Stimulated activated CD4-positive, alpha-beta T cell treated with anti-CD3 and anti-CD28 coated beads, Interleukin-12 subunit alpha, Interleukin-12 subunit beta, amount 100 ng/mL, for 48 hours (primary cell): ENCODE measurements around the gene RRBP1.

ENCODE experiments used
- DNase-seq, 3 donors: peaks; one replicate each; pipeline ENCODE4 v3.0.0-alpha.2; 2020; ENCODE audit warnings: low read depth in 2 of 3, low spot score in 1 of 3

The RRBP1 gene

DNA sequence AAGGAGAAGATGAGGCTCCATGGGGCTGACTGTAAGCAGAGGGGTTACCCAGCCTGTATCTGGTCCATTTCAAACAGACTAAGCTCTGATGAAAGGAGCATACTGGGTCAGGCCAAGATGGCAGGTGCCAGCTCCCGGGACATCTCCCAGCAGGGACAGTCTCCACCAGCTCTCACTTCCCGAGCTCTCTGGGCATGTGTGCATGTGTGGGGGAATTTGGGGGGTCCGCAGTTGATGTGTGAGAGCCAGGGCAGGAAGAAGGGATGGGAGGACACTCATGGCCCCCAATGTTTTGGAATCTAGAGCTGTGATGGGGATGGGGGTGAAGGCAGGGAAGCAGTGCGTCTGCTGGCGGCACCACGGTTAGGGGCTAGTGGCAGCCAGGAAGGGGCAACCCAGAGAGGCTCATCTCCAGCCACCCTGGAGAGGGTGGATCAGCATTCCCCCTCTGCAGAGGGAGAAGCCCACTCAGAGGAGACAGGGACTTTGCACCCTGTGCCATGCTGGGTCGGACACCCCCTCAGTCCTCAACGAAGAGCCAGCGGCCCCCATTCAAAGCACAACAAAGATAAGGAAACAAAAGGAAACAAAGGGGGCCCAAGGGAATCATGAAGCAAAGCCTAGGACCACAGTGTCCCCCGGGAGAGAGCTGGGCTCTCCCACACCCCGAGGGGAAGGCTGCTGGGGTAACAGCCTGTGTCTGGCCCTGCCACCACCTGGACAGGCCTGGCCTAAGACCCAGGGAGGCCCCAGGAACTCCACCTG is 59.8 kb downstream of the RRBP1 start:
- no peak for DNase-seq

DNA sequence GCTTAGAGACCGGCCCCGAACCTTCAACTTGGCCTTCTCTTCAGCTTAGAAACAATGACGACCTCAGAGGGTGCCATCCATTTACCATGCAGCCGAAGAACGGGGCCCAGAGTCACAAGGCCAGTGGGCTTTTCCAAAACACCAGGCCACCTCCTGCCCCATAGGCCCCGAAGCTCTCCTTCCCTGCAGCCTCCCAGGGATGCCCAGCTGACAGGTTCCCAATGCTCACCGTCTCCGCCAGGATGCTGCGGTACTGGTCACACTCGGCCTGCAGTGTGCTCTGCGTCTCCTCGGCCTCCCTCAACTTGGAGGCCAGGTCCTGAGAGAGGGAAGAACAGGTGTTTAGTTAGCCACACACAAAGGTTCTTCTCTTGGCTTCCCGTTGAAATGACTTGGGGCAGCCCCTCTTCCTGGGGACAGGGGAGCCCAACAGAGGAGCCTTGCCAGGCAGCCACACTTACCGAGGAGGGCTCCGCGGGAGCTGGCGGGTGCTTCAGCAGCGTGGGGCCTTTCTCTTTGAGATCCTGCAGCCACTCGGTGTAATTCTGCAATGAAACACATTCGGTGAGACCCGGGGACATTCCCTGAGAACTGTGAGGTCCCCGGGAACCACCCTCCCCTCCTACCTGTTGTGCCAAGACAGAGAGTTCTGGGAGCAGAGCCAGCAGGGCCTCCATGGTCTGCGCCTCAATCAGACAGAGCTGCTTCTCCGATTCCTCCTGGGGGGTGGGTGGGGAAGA is 60.6 kb downstream of the RRBP1 start:
- DNase-seq, result no peak

DNA sequence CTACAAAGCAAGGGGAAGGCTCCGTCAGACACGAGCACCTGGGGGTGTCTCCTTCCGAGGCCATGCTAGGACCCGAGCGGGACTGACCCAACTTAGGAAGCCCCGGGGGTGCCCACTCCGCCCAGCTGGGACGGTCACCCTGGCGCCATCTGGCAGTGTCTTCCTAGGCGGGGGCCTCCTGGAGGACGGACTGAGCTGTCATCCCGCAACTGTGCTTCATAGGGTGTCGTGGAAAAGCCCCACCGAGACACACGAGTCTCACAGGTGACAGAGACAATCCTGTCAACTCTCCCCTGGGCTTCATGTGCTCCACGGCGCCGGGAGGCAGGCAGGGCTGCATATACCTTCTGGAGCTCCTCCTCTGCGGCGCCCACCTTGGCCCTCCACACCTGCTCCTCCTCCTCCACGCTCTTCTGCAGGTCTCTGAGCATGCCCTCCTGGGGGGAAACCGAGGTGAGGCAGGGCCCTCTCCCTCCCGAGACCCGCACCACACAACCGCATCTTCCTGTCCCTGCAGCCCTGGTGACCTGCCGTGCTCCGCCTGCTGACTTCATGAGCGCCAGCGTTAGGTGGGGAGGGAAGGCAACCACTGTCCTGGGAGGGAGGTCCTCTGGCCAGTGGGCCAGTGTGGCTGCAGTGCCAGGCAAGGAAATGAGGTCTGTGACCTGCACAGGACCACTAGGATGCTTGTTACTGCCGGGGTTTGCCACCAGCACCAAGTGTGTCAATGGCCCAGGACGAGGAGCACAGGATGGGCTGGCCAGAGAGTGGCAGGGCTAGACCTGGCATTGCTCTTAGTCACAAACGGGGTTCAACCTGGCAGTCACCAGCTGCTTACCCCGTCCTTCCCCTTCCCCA is 61.4 kb downstream of the RRBP1 start:
- no peak for DNase-seq

DNA sequence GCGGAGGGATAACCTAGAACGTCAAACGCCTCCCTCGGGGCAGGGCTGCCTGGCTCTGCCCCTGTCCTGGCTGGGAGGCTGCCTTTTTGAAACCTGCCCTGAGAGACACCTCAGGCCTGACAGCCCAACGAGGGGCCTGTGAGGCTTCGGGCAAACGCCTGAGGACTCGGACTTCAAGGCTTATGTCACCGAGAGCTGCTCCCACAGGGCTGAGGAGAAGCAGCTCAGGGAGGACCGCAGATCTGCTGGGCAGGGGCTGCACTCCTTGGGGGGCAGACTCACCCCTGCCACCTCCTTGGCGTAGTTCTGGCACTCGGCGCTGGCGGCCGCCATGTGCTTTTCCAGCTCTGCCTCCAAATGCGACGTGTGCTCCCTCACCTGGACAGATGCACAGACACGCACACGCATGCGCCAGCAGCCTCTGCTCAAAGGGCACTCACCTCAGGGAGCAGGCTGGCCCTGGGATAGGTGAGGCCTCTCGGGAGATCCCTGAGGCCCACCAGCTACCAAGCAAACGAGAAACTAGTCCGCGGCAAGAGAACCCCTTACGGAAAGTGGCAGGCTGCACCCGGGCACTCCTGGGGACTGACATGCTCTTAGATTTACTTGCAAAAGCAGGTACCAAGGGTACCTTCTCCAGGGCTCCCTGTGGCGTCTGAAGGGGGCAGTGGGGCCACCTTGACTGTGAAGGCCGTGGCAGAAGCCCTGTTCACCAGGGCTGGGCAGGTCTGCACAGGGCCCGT is 62.5 kb downstream of the RRBP1 start:
- DNase-seq, result no peak

DNA sequence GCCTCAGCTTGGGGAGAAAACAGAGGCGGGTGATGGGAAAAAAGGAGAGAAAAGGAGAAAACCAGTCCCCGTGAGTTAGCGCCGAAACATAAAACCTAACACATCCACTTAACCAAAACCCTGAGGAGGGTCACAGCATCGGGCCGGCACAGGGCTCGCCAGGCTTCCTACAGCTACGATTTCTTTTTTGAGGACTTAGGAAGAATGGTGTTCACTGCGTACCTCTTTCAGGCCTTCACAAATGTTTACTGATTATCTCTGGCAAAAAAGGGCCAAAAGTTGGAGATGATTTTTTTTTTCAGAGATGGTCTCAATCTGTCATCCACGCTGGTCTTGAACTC is 63.4 kb downstream of the RRBP1 start:
- no peak for DNase-seq

DNA sequence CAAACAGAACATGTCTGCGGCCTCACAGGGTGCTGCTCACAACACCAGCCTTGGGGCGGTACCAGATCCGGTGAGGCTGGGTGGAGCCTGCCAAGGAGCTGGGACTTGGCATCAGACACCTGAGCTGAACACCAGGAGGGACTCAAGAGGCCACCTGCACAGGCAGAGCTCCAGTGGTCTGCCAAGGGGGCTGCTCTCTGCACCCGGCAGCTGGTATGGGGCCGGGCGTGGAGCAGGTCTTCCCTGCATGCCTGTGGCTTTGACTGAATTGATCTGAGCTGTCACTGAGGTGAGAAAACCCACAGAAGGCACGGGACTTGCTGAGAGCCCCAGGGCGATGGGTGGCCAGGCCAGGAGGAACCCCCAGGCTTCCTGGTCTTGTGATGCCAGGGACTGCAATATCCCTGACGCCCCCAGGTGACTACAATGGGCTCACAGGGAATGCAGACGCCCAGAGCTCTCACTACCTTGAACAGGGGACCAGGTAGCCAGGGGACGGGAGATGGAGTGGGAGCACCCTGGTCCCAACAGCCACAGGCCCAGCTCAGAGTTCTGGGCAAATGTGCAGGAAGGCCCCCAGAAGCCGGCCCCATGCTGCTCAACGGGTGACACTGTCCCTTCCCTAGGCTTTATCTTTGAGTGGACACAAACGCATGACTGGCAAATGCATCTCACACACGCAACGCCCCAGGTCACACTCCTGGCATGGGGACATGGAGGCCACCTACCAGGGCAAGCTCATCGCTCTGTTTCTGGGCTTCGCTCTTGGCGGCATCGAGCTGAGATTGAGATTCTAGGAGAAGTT is 64.0 kb downstream of the RRBP1 start:
- DNase-seq, result no peak

DNA sequence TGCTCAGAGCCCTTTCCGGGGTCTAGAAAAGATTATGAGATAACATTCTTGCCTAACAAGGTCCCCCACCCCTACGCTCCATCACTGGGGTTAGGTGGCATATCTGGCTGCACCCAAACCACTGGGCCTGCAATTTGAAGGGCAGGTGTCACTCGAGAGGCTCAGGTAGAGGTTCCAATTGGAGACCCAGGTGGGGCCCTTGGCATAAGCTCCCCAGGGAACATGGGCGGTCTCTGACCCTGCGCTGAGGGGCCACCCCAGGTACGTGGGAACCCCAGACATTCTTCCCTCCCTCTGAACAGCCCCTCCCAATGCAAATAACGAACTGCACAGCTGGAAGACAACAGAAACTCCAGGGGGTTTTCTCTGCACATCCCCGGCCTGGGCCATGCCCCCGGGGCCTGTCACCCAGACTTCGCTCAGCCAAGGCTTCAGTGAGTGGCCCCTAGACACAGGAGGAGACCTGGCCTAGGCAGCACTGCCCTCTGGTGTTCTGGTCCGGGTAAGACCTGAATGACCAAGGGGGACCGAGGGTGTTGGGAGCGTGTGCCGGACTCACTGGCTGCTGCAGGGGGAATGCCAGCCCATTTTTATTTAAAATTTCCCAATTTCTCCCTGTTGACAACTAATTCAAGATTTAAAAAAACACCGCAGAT is 64.7 kb downstream of the RRBP1 start:
- peak in 1 of 3 donors; percentile 35 for DNase-seq

DNA sequence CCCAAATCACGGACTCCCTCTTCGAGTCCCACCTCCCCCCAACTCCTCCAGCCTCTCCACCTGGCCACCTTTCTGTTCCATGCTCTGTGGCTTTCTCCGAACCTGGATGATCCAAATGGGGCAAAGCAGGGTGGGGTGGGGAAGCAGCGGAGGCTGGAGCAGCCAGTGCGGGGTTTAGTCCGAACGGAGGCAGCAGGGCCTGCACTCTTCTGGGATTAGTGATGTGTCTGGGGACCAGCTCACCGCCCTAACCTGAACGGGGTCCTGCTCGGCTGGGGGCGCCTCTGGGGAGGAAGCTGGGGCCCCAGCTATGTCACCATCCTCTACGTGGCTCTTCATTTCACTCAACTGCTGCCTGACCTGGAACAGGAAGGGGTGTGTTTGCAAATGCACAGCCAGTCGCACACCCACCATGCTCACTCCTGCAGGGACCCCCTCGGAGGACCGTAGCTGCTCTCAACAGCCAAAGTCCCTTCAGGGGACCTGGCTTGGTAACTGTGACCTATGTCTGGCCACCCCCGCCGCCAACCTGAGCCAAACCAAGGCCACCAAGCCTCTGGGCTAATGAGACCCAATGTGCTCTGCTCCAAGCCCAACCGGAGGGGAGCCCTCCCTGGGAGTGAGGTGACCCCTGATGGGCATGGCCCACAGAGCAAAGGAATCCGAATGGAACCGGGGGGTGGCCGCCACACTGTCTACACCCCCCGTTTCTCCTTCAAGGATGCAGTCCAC is 65.4 kb downstream of the RRBP1 start:
- no peak for DNase-seq

DNA sequence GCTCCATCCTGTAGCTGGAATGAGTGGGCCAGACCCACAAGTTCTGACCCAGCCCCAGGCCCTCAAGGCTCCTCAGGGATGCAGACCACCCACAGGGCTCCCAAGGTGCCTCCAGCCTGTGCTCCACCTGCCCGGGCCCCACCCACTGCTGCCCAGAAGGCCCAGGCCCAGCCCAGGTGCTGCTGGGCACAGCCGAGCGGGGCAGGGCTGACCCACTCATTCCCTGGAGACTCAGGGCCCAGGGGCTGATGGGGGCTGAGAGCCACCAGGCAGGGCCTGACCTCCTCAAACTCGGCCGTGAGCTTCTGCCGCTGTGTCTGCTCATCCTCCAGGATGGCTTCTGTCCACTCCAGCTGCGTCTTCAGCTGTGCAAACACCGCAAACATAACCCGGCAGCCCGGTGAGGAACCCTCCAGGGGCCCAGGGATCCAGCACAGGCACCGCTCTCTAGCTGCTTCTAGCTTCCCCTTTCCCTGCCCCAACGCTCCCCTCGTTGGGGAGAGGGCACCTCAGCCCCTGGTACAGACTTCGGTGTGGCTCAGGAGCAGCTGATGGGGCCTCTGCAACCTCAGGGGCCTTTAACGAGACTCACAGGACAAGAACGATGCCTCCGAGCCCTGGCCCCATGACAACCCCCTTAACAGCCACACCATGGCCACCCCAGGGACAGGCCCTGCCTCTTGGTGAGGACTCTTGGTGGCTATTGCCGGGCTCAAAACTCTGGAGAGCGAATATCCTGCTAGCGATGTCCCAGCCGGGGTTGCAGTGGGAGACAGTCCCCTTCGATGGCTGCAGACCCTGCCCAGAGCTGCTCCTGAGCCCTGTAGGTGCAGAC is 66.2 kb downstream of the RRBP1 start:
- DNase-seq, result no peak

DNA sequence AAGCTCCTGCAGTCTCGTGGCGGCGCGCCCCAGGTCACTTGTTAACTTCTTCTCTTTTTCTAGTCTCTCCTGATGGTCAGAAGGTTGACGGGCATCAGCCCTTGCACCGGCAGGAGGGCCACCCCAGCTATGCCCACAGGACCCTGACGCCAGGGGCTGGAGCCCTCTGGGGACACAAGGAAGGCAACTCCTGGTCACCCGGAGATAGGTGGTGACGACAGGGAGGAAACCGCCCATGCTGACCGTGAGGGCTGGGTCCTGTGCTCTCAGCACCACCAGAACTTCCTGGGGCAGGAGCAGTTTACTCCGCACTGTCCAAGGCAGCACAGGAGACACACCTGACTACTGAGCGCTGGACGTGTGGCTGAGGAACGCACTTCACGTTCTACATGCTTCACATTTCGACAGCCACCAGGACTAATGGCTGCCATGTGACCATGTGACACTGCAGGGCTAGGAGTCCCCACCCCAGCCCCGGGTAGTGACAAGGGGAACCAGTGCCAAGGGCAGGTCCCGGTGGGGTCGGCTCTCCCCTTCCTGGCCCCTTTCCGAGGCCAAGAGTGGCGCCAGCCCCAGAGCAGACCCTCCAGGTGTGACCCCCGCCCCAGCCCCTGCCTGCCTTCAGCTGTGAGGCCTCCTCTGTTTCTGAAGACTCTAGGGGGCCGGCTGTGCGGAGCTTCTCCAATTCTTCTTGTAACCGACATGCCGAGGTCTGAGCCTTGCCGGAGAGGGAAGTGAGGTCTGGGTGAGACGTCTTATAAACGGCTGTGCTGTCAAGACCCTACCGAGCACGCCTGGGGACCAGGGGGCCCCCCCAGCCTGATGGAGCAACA is 67.0 kb downstream of the RRBP1 start:
- no peak for DNase-seq

DNA sequence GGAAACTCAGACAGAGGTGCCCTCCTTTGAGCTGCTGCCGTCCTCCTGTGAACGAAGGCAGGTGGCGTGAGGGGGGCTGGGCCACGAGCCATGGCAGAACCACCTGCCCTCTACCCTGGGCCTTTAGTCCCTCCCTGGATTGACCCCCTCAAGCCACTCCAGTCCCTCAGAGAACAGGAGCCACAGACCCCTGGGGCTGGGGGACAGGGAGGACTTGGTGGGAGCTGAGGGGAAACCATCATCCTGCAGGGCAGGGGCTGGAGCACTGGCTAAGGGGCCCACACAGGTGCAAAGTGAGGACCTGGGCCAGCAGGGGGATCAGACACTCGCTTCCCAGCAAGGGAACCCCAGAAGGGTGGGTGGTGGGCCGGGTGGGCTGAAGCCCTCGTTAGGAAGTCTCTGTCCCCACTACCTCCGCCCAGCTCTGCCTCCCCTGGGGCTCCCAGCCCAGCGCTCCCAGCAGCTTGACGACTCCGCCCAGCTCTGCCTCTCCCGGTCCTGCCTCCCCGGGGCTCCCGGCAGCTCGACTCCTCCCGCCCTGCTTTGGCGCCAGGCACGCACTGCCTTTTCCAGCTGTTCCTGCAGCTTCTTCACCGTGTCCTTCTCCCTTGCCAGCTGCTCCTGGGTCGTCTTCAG is 67.7 kb downstream of the RRBP1 start:
- no peak for DNase-seq

DNA sequence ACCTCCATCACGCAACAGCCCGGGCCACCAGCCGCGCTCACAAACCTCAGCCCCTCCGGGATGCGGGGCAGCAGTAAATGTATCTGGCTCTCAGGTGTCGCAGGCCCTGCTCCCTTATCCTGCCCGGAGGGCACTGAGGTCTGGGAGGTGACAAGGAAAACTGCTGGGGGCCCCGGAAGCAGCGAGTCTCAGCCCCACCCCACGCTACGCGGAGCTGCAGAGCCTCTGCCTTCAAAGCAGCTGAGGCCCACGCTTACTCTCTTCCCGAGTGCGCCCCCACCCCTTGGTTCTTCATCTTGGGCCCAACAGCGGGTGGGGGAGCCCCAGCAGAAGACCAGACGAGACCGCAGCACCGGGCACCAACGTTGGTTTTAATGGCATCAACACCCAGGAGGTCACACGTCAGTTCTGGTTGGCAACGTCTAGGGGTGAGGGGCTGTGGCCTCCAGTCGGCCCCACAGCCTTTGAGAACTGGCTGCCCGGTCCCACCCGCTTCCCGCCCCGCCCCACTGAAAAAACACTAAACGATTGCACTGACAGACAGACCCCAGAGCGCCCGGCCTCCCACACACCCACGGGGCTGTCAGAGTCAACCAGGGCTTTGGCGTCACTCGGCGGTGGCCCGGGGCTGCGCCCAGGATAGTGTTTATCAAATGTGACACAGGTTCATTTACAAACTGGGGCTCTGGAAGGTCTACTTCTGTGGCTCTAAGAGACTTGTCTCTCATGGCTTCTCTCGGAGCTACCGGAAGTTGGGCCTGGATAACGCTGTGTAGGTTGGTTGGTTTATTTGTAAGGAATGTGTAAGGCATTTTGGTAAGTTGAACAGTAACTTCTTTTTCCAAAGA is 68.5 kb downstream of the RRBP1 start:
- DNase-seq, result no peak

DNA sequence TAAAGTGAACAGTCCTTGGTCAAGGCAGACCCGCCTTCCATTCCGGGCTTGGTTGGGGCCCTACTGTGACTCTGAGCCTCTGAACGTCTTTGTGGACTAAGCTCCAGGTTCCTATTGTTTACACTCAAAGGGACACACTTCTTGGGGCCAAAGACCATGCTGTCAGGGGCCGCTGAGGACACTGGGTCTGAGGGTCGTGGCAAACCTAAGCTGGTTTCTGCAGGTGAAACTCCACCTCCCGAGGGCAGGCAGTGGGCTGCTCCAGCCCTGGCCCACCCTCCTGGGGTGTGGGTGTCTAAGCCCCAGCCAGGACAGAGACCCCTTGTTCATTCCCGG is 69.1 kb downstream of the RRBP1 start:
- DNase-seq, result no peak

DNA sequence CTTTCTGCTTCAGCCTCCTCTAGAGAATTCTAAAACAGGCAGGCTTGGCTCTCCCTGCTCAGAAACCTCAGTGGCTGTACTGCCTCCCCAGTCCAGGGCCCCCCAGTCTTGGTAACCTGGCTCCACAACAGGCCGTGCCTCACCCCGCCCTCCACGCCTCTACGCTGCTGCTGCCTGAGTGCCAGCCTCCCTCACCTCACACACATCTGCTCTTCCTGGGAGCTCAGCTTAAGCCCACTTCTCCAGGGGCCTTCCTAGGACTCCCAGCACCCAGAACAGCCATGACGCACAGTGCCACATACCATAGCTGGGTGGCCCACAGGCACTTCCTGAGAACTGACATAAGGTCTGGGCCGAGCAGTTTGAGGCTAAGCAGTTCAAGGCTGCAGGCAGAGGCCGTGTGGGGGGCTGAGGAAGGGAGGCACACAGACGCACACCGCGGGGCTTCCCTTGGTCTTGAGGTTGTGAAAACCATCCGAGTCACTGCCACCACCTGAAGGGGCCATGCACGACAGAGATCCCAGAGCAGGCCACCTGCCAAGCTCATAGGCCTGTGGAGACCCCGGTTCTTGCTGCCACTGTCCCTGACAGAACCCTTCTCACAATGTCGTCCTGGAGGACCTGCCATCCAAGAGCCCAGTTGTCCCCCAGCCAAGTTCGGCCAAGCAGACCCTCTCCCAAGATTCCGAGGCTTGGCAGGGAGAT is 69.6 kb downstream of the RRBP1 start:
- DNase-seq, result no peak

DNA sequence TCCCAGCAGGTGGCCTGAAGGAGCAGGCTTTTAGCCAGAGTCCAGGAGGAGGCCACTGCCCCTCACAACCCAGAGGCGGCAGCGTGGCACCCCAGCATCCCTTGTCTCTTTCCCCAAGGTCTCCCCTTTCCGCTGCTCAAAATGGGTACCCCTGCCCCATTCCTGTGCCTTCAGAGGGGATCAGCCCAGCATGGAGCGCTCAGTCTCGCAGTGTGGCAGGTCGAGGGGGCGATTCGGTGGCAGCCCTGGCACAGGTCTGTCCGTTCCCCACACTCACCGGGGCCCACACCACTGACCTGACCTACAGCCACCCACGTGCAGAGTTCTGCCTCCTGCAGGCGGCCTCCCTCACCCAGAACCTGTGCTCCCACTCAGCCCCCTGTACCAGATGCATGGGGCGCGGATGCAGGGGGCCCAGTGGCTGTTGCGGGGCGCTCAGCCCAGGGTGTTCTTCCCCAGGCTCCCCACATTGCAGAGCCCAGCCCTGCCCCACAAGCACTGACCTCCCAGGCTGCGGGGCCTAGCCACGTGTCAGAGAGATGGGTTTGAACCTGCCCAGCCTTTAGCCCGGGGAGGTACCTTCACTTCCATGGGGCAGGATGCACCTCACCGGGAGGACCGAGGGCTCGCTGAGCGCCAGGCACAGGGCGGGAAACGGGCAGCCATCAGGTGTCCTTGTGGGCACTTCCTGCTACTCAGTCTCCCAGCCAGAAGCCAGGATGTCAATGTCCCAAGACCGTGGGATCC is 70.3 kb downstream of the RRBP1 start:
- no peak for DNase-seq
